RWPE1 (cell line): ENCODE data around the gene SUN2.

Source experiments
- CTCF ChIA-PET: fragments of 350-600 bp; sonication (Branson Sonifier 250); formaldehyde crosslinking; extraction: SDS; loops from one replicate; lab custom pipeline; 2021; lab: Yijun Ruan, JAX
- POLR2A ChIA-PET: fragments of 400-600 bp; formaldehyde crosslinking; extraction: SDS; loops from one replicate; lab custom pipeline; 2020; ENCODE audit warnings: antibody characterized with exemption; ENCODE audit not compliant: low non-redundant PET; lab: Yijun Ruan, JAX
- DNase-seq: peaks from one replicate; pipeline ENCODE4 v3.0.0; 2012; ENCODE audit warnings: low spot score
- H3K27ac ChIP-seq: fragments of 450-650 bp; 2 replicates; pipeline ENCODE4 v1.5.1; 2017
- CTCF ChIP-seq: fragments of 450-650 bp; conservative IDR thresholded peaks from 2 replicates; pipeline ENCODE4 v1.5.1; 2017; ENCODE audit warnings: low read depth, mild to moderate bottlenecking

The SUN2 gene

GRCh38 chr22:38728871-38729796, 26.7 kb downstream of the SUN2 start:
- ChIA-PET CTCF (no interaction called here), POLR2A (interaction anchor here (0.5 kb wide), 1 partner anchor 34 kb away, joined by 4 read pairs; no protein-coding TSS in a partner anchor)

GRCh38 chr22:38727530-38728451, 28.0 kb downstream of the SUN2 start:
- CTCF ChIA-PET: no interaction called here

More at GRCh38 chr22:38728871-38729796, 26.7 kb downstream of the SUN2 start:
- no peak for DNase-seq
- no peak for TF ChIP-seq CTCF
- peak overlapping the region; percentile 27 for H3K27ac ChIP-seq

GRCh38 chr22:38727123-38727522, 28.7 kb downstream of the SUN2 start:
- no peak for DNase-seq
- no peak for TF ChIP-seq CTCF
- no peak overlapping the region for H3K27ac ChIP-seq
- ChIA-PET POLR2A (no interaction called here), CTCF (no interaction called here)

More at GRCh38 chr22:38727530-38728451, 28.0 kb downstream of the SUN2 start:
- DNase-seq: no peak
- H3K27ac ChIP-seq: peak overlapping the region; percentile 27; the same call in 1 of the 2 replicates
- POLR2A ChIA-PET: no interaction called here
- no peak for TF ChIP-seq CTCF

GRCh38 chr22:38725900-38726655, 29.7 kb downstream of the SUN2 start:
- no peak overlapping the region for H3K27ac ChIP-seq
- TF ChIP-seq CTCF: no peak
- DNase-seq: no peak
- POLR2A ChIA-PET: no interaction called here
- CTCF ChIA-PET: interaction anchor here (0.6 kb wide), 1 partner anchor 10 kb away, joined by 4 read pairs; no protein-coding TSS in a partner anchor

GRCh38 chr22:38724926-38725571, 30.7 kb downstream of the SUN2 start:
- TF ChIP-seq CTCF: peak; percentile 30
- ChIA-PET POLR2A (no interaction called here), CTCF (interaction anchor here (0.6 kb wide), 2 partner anchors 12 to 105 kb away, joined by 3 read pairs; no protein-coding TSS in a partner anchor)
- no peak for DNase-seq
- H3K27ac ChIP-seq: no peak overlapping the region
